H1 (cell line): ENCODE data around the gene LCNL1. TPM values are rescaled to one million over a fixed set of nuclear protein-coding genes. Genes with fewer than 3 reads are reported as not detected.

ENCODE experiments used
- BACH1 ChIP-seq: IDR thresholded peaks from 2 replicates; pipeline ENCODE4 v1.6.1; 2012; ENCODE audit warnings: low read length, improper control_type of control experiment
- CHD1 ChIP-seq: IDR thresholded peaks from 2 replicates; pipeline ENCODE4 v1.6.1; 2012; ENCODE audit warnings: low read depth, low read length, improper control_type of control experiment
- HDAC6 ChIP-seq: IDR thresholded peaks from one replicate; pipeline ENCODE4 v1.7.1; 2012; ENCODE audit warnings: low read depth, mild to moderate bottlenecking, inconsistent platforms, low read length, moderate library complexity
- JUN ChIP-seq: IDR thresholded peaks from 2 replicates; pipeline ENCODE4 v1.6.1; 2011; ENCODE audit warnings: low read depth, mild to moderate bottlenecking, improper control_type of control experiment, low read length
- NANOG ChIP-seq: IDR thresholded peaks from 2 replicates; pipeline ENCODE4 v1.6.1; 2011; ENCODE audit warnings: low read length, low read depth, mild to moderate bottlenecking, inconsistent platforms; ENCODE audit not compliant: insufficient read depth, poor library complexity, severe bottlenecking
- SUZ12 ChIP-seq: fragments of 200-600 bp; sonication (generic); IDR thresholded peaks from 2 replicates; pipeline ENCODE4 v1.6.1; 2012; ENCODE audit warnings: mild to moderate bottlenecking, inconsistent platforms, low read length, moderate library complexity, mixed read lengths
- polyA plus RNA-seq, 7 experiments: library from polyadenylated mRNA; depleted of rRNA in 3 of 7; stranded (reverse) in 5 of 7; unstranded in 2 of 7; fragments of >200 nt in 5 of 7; fragments of 200-250 nt in 2 of 7; gene quantifications; 1 replicate in 5 of 7; 2 replicates in 1 of 7; 4 replicates in 1 of 7; pipeline versions ENCODE4 v1.2.1 to v1.2.3, GENCODE V29; 2011 to 2013; ENCODE audit warnings: missing spikeins in 2 of 7, mixed read lengths in 2 of 7
- total RNA-seq: library from RNA; stranded (reverse); fragmentation: NEBNext Ultra II Directional; extraction: Animal tissue kit (Norgen Biotek cat#: 25700); gene quantifications from 2 replicates; pipeline ENCODE4 v1.2.1, GENCODE V29; 2021
- TF ChIP-seq, protein P1 (sequence below): IDR thresholded peaks from 2 replicates; pipeline ENCODE4 v1.6.1; 2011; ENCODE audit warnings: low read length, improper control_type of control experiment
- TF ChIP-seq, protein P2 (sequence below): IDR thresholded peaks from 2 replicates; pipeline ENCODE4 v1.6.1; 2011; ENCODE audit warnings: low read depth, mild to moderate bottlenecking, low read length; ENCODE audit not compliant: insufficient read depth

Gene LCNL1
- total and polyA plus RNA-seq, 2 of the 8 experiments (the other 6 are each of a cell fraction or from before 2014, with no cell fraction given), result 0.11 TPM; not detected in 1

DNA sequence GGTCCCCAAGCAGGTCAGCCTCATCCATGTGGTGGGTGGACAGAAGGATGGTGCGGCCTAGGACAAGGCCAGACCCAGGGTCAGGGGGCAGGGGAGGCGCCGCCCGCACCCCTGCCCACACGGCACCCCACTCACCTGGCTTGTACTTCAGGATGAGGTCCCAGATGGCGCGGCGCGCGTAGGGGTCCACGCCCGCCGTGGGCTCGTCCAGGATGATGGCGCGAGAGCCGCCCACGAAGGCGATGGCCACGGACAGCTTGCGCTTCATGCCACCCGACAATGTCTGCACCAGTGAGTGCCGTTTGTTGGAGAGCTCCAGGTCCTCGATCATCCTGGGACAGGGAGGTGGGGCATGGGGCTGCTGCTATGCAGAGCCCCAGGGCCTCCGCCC, 32.7 kb downstream of the LCNL1 start (continued):
- TF ChIP-seq SUZ12 (no peak), NANOG (no peak), JUN (no peak), BACH1 (no peak), CHD1 (no peak), HDAC6 (no peak)
- TF ChIP-seq, protein P1, sequence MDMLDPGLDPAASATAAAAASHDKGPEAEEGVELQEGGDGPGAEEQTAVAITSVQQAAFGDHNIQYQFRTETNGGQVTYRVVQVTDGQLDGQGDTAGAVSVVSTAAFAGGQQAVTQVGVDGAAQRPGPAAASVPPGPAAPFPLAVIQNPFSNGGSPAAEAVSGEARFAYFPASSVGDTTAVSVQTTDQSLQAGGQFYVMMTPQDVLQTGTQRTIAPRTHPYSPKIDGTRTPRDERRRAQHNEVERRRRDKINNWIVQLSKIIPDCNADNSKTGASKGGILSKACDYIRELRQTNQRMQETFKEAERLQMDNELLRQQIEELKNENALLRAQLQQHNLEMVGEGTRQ, result no peak
- TF ChIP-seq, protein P2, sequence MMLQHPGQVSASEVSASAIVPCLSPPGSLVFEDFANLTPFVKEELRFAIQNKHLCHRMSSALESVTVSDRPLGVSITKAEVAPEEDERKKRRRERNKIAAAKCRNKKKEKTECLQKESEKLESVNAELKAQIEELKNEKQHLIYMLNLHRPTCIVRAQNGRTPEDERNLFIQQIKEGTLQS, result no peak
